Mesenteric fat pad (tissue), 1 donor: ENCODE data around the gene HTT. TPM values are rescaled to one million over a fixed set of nuclear protein-coding genes. Genes with fewer than 3 reads are reported as not detected.
A peak's percentile ranks its signal among the peaks of the same experiment; 100 is the strongest.

Source experiments
- DNase-seq: peaks from one replicate; pipeline ENCODE4 v3.0.0-alpha.2; 2020; ENCODE audit warnings: low spot score
- total RNA-seq: library from RNA; stranded (reverse); fragmentation: NEBNext Ultra II Directional; extraction: Animal tissue kit (Norgen Biotek cat#: 25700); gene quantifications from one replicate; pipeline ENCODE4 v1.2.1, GENCODE V29; 2021
- donor health status: DM: yes; HTN: yes; CAD: no.

HTT gene
- total RNA-seq, 1 donor from 2014 or later, result 56.5 TPM

DNA sequence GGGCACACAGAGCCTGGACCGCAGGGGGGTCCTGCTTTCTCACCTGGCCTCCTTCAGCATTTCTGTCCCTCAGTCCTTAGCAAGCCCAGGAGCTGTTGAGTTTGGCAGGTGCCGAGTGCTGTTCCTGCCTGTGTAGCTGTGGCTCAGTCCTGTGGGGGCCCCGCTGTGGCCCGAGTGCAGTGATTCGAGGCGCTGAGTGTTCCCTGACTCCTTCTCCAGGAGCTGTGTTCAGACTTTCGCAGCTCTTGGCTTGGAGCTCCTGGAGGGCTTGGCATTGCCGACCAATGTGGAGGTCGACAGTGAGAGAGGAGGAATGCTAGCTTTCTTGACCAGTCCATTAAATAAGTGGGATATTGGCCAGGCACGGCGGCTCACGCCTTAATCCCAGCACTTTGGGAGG is 124.4 kb downstream of the HTT start:
- no peak for DNase-seq

DNA sequence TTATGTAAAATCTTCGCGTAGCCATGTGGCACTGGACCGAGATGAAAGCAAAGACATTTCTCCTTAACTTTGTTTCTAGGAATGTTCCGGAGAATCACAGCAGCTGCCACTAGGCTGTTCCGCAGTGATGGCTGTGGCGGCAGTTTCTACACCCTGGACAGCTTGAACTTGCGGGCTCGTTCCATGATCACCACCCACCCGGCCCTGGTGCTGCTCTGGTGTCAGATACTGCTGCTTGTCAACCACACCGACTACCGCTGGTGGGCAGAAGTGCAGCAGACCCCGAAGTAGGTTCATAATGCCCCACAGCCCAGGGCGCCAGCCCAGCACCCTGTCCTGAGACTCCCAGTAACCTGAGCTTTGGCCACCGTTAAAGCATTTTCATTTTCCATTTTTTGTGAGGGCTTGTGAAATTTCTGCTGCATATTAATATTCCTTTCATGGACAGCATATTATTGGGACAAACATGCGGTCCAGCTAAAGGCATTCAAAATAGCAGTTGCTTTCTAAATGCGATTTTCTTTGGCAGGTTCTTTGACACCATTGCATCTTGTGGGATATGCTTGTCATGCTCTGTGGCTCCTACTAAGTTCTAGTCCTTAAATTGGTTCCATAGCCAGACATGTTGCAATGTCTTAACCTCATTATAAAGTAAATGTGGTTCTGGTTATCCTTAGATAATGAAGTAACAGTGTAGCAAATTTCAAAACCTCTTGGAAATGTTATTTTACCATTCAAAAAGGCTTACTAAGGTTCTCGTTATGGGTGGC is 125.4 kb downstream of the HTT start:
- peak; percentile 87 for DNase-seq

DNA sequence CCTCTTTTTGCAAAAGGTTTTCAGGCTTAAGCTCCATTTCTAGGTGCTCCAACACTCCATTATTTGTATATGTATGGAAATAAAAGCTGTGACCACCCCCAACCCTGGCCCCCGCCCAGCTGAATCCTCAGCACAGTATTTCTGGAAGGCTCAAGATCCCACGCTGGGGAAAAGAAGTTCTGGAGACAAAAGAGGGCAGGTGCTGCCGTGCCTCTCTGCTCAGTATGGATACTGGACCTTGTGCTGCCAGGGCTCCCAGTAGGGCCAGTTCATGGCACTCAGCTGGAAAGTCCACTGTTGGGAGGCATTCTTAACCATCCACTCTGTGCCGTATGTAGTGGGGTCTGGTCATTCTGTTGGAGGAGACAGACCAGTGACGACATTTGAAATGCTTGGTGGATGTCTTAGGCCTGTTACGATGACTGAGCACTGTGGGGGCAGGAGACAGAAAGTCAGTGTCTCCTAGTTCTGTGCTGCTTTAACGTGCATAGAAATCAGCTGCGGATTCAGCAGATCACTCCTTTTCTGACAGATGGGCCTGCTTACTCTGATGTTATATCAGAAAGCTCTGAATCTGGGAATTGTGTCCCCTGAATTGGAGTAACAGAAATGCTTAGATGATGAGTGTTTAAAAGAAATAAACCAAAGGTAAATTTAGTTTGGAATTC is 126.1 kb downstream of the HTT start:
- peak; percentile 62 for DNase-seq

DNA sequence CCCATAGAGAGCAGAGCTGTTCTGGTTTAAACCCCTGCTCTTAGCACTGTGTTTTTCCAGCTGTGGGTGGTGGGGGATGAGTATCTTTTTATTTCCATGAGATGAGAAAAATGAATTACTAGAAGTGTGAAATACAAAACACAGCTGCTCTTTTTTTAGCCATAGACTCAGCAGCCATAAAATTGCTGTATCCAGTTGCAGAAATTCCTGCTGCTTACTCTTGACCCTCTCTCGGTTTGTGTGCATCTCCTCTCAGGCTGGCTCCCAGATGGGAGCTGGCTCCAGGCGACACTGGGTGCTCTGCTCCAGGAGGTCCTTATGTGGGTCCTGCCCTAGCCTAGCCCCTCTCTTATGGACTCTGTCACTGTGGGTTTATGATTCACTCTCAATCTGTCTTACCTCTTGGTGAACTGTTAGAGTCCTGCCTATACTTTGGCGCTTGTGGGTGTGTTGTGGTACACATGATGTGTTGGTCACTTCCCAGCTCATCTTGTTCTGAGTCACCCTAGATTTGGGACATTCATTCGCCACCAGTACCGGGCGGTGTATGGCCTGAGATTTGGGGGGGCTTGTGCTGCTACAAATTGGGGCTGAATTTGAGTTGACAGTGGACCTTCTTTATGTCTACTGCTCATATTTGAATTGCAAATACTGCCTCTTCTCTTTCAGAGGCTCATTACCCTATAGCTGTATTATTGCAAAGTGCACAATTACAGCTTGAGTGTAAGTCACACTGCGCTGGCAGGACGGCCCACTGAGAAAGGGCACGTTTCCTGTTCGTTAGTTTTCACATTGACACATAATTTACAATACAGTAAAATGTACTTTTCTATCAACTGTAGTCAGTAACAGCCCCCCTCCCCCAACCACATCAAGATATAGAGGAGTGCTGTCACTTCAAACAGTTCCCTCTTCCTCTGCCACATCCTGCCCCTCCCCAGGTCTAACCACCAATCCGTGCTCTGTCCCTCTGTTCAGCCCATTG is 127.5 kb downstream of the HTT start:
- DNase-seq, result peak; percentile 49

DNA sequence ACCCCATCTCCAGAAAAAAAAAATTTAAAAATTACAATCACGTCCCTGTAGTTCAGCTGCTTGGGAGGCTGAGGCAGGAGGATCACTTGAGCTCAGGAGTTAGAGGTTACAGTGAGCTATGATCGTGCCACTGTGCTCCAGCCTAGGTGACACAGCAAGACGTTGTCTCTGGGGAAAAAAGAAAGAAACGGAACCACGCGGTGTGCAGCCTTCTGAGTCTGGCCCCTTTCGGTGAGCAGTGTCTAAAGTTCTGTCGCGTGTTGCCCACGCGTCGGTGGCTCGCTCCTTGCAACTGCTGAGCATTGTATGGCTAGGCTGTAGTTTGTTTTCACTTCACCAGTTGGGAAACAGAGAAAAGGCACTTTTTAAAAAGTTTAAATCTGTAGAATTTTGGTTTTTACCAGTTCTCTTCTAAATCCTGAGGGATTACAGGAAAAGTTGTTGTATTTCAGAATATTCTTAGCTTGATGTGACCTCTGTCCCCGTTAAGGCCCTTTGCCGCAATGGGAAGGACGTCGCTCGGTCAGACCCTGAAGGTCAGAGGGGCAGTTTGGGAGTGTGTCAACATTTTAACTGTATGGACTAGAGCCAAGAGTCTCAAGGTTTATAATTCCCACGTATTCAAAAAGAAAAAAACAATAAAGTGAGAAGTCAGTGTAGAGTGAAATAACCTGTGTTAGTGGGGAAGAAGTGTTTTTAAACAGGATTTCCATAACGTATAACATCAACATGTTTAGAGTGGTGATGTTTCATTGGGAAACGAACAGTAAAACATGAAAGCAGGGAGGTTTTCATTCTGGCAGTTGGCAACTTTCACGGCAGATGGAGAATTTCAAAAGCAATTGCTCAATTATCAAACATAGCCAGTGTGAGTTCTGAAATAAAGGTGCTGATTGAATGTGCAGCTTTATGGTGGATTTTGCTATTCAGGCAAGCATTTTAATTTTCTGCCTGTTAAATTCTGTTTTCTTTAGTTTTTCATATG is 128.6 kb downstream of the HTT start:
- peak; percentile 68 for DNase-seq

DNA sequence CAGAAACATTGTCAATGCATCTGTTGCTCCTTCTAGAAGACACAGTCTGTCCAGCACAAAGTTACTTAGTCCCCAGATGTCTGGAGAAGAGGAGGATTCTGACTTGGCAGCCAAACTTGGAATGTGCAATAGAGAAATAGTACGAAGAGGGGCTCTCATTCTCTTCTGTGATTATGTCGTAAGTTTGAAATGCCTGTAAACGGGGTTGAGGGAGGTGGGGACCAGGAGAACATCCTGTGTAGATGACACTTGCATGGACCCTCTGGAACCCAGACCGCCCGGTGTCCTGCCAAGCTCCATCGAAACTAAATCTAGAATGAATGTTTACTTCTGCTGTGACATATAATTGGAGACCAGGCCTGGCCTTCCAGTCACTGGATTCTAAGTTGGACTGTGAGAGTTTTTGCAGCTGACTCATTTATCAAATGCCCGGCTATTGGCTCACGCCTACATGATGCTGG is 129.5 kb downstream of the HTT start:
- DNase-seq, result peak; percentile 47

DNA sequence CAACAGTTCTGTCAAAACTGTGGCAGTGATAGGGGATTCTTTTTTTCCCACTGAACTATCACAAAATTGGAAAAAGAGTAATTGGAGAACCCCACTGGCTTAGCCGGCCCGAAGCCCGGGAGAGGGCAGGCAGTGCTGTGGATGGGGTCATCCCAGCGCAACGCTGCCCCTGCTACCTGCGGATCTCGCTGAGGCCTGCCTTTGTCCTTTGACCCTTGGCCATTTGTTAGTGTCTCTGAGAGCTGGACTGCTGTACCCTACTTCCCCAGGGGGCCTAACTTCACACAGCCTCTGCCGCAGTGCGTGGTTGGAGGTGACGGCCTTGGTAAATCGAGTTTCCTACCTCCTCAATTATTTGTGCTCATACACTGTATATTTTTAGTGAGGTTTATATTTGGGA is 131.5 kb downstream of the HTT start:
- peak; percentile 82 for DNase-seq

DNA sequence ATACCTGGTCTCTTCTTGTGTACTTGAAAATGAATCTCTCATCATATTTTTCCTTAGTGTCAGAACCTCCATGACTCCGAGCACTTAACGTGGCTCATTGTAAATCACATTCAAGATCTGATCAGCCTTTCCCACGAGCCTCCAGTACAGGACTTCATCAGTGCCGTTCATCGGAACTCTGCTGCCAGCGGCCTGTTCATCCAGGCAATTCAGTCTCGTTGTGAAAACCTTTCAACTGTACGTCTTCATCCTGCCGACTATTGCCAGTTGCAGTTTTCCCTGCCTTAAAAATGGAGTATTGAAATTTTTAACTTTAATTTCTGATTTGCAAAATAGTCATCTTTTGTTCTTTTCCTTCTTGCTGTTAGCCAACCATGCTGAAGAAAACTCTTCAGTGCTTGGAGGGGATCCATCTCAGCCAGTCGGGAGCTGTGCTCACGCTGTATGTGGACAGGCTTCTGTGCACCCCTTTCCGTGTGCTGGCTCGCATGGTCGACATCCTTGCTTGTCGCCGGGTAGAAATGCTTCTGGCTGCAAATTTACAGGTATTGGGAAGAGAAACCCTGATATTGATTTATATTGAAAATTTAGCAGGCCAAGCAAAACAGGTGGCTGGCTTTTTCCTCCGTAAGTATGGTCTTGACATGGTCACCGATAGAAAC is 132.1 kb downstream of the HTT start:
- DNase-seq, result peak; percentile 51

DNA sequence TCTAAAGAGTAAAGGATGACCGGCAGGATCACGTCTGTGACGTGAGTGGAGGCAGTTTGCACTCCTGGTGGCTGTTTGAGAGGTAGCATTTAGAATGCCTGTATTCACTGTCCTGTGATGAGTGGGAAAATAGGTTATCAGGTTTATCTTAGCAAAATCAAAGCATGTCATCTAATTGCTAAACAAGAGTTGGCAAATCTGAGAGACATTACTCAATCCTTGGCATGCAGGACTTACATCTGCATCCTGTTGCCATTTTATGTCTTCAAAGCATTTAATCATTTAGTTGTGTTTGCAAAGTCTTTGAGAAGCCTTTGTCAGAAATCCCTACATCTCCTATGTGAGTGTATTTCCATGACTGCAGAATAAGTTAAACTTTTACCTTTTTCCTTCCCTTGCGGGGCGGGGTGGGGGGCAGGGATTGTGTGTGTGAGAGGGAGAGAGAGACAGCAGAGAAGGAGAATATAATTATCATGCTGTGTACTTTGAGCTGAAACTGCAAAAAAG is 133.1 kb downstream of the HTT start:
- peak; percentile 3 for DNase-seq

DNA sequence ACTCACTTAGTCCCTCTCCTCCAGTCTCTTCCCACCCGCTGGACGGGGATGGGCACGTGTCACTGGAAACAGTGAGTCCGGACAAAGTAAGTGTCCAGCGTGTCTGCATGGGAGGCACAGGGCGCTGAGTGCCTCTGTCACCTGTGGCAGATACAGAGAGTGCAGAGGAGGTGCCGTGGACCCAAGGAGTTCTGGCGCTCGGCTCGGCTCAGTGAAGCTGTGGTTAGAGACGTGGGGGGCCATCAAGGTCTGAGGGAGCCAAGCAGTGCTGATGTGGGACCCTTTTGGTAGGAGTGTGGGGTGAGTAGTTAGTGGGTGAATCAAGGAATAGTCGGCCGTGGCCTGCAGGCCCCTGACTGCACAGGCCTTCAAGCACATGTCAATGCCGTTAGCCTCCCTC is 134.3 kb downstream of the HTT start:
- peak; percentile 67 for DNase-seq

DNA sequence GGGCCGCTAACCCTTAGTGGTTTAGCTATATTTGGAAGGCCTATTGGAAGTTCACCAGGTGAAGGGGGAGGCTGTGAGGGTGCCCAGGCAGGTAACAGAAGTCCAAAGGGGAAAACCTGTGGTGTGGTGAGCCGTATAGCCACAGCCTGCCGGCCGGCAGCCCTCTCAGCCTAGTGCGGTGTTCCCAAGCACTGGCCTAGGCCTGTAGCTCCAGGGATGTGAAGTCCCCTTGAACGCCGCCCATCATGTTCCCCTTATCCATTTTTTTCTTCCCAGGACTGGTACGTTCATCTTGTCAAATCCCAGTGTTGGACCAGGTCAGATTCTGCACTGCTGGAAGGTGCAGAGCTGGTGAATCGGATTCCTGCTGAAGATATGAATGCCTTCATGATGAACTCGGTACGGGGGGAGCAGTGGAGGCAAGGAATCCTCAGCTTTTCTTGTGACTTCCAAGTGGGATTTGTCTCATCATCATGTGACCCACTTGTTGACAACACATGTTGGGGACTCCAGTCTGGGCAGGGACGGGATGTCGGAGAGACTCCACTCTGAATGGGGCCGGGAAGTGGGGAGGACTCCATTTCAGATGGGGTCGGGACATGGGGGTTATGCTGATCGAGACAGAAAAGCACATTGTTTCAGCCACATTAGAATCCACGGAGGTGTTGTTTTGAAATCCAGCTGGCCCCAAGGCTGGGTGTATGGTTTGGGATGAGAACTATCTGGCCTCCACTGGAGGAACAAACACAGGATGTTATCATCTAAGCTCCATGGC is 135.3 kb downstream of the HTT start:
- DNase-seq, result peak; percentile 69

DNA sequence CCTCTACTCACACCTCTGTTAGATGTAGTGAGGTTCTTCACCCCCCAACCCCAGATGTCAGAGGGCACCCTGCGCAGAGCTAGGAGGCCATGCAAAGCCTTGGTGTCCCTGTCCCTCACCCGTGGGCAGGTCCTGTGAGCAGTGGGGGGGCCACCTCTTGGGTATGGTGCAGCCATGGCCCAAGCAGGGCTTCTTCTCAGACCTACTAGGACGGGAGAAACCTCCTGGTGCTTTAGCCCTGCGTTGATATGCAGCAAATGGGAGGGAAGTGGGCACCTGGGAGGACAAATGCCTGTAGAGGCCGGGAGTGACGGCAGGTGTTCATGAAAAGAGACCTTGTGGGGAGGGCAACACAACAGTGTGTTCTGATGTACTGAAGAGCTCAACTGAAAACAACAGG is 136.0 kb downstream of the HTT start:
- peak; percentile 65 for DNase-seq

DNA sequence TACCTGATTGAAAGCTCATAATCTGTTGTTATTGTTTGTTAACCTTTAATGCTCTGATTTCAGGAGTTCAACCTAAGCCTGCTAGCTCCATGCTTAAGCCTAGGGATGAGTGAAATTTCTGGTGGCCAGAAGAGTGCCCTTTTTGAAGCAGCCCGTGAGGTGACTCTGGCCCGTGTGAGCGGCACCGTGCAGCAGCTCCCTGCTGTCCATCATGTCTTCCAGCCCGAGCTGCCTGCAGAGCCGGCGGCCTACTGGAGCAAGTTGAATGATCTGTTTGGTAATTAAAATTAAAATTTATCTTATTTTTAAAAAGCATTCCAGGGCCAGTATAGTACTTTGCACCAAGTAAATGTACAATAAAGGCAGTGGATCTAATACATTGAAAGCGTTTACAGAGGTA is 137.4 kb downstream of the HTT start:
- peak; percentile 37 for DNase-seq

DNA sequence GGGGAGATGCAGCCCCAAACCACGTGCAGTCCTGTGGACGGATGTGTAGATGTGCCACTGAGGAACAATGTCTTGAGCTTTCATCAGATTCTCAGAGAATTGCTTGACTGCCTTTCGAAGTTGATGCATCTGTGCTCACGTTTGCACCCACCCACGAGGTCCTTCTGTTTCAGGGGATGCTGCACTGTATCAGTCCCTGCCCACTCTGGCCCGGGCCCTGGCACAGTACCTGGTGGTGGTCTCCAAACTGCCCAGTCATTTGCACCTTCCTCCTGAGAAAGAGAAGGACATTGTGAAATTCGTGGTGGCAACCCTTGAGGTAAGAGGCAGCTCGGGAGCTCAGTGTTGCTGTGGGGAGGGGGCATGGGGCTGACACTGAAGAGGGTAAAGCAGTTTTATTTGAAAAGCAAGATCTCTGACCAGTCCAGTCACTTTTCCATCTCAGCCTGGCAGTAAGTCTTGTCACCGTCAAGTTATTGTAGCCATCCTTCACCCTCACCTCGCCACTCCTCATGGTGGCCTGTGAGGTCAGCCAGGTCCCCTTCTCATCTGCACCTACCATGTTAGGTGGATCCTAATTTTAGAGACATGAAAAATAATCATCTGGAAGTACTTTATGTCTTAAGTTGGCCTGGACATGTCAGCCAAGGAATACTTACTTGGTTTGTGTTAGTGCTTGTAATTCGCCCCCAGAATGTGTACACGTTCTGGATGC is 138.1 kb downstream of the HTT start:
- DNase-seq, result peak; percentile 65

DNA sequence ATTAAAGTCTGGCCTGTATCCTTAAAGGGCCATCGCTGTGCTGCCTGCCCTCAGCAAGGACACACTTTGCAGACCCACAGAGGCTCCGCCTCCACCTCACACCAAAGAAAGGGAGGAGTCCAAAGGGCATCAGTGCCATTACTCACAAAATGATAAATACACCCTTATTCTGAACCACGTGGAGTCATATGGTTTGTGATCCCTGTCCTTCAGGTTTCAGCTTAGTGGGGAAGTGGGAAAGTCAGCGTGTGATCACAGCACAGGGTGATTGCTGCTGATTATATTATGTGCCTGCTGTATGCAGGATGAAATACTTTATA is 138.6 kb downstream of the HTT start:
- peak; percentile 35 for DNase-seq

DNA sequence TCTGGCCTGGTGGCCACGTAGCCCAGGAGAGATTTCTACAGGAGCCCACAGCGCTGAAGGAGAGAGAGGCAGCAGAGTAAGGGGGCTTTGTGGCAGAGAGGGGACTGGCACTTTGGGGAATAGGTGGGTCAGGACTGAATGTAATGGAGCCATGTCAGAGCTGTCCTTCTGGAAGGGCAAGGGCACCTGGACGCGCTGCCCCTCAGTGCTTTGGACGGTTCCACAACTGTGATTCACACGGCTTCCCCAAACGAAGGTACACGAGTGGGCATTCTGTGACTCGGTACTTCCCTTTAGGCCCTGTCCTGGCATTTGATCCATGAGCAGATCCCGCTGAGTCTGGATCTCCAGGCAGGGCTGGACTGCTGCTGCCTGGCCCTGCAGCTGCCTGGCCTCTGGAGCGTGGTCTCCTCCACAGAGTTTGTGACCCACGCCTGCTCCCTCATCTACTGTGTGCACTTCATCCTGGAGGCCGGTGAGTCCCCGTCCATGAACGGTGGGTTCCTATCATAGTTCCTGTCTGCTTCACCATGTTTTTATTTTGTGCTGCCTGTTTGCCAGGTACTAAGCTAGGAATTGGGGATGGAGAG is 139.3 kb downstream of the HTT start:
- peak; percentile 55 for DNase-seq

DNA sequence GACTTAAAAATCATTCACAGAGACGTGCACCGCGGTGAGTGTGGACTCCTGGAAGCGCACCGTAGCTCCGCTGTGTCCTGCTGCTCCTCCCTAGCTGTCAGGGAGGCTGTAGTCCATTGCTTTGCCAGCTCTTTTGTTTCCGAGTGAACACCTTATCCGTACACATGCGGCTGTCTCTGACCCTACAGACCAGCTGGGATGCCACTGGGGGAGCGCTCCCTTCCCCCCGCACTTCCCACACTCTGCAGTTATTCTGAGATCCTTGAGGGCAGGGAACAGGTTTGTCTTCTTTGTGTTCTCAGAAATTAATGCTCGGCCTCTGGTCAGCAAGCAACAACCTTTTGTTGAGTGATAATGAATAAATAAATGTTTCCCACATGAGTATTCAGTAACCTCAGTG is 140.8 kb downstream of the HTT start:
- peak; percentile 33 for DNase-seq

DNA sequence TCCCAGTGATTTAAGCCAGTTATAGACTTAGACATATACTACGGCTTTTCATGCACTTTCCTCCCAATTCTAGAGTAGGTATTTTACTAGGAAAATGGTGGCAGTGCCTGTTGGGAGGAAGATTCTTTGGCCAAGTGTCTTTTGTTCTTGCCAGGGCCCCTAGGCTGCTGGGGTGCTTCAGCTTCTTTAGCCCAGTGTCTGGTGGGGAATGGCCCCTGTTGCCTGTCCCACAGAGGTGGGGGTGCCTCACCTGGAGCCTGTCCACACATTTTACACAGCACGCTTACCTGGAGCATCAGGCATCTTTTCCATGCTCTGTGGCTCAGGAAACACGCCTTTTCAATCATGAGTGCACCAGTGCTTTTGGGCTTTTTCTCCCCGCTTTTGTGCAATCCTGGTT is 141.3 kb downstream of the HTT start:
- DNase-seq, result peak; percentile 28
